TTC549 (cell line): ENCODE data around the gene CCNDBP1.
"Not testable (repeated sequence)": the region's sequence is repeated elsewhere in the genome, so short reads cannot be mapped to it uniquely, and the experiment has no call there.

Source experiments
- FAIRE-seq: peaks from 2 replicates; lab custom pipeline; 2012; peaks lifted over from hg19 to GRCh38; lab: Jason Lieb, UNC

CCNDBP1 gene

DNA sequence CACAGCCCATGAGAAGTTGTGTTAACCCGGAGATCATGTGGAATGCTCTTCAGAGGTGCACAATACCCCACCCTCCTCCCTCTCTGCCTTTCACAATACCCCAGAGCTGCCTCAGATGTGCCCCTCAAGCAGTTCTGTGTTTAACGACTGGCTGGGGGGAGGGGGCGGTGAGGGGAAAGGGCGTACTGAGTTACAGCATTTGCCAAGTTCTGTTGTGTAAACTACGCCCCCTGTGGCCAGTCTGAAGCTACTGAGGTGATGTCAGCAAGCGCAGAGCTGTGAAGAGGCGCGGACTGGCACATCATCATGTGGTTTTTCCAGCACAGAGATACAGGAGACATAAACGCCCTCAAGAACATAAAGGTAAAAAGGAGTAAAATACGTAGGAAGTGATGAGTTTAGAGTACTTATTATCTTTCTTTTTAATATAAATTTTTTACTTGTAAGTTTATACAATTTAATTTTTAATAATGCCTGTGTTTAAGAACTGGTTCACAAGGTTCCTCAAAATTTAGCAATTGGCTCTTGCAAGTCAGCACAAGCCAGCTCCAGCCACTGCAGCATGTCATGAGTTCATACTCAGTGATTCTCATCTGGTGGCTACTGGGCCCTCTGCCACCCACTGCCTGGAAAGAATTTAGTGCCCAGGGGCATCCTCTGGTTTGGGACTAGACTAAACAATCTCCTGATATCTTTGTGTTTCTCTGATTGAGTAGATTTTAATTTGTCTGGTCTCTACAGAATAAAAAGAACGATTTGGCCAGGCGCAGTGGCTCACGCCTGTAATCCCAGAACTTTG, 33.9 kb downstream of the CCNDBP1 start:
- no peak for FAIRE-seq

DNA sequence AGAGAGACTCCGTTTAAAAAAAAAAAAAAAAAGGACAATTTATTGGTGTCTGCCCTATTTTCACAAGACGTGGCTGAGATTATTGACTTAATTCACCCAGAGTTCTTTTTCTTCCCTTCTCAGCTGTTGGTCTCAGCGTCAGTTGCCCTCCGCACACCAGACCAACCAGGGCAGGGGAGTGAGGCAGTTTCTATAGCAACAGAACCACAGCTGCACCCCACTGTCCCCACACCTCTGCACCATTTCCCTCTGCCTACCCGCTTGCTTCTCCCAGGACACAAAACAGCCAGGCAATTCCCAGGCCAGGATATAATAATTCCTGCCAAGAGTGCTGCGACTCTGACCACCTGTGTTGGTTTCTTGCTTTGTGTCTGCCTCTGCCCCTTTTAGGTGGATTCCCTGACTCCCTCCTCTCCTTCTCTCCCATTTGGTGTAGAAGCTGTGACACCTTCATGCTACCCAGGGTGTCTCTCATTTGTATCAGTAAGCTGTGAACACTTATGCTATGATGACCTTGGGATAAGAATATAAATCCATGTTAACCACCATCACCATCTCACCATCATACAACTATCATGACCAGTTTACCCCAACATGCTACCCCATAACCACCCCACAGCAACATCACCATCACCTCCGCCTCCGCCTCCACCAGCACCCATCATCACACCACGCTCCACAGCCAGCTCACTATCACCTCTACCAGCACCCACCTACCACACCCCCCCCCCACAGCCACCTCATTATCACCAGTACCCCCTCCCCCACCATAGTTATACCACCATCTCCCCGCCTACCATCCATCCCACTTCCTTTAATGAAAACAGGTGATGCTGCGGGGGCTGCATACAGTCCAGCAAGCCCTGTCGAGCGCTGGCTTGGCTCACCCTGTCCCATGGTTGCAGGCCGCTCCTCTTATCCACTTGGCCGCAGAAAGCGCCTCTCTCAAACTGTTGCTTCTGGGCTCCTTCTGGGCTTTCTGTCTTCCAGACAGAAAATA, 35.0 kb downstream of the CCNDBP1 start:
- no peak for FAIRE-seq

DNA sequence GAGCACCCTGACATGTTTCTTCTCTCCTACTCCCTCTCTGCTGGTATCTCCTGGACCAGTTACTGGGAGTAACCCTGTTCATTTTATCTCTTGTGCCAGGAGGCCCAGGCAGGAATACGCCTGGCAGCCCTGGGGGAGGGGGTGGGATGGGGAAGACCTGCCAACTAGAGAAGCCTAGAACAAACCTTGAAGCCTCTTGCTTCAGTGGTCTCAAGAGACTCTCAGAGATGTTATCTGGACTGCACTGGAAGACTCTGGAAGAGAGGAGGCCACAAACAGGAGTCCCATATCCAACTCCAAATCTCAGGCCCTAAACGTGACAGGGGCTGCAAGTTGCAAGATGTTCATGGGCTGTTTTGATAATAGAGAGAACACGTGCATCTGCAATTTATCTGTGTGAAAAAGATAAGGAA, 35.8 kb downstream of the CCNDBP1 start, which contains the start of gene EPB42:
TSS of gene EPB42 (minus strand) at position 28 of the 413 bp plus-strand sequence. CDS start 193 bp downstream, outside the sequence.
- no peak for FAIRE-seq

DNA sequence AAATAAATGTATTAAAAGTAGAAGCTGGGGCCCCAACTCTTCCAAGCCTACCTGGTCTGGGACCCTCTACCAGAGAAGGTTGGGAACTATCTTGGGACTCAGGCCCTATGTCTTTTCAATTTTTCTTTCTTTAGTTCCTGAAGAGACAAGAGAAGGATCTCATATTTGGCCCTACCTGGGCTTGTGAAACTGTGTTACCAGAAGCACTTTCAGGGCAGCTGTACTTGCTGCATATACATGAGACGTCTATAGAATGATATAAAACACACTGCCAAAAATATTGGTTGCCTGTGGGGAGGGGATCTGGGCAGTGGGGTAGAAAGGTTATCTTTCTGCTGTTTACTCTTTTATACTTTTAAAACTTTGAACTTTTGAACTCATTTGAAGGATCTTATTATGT, 36.2 kb downstream of the CCNDBP1 start:
- no peak for FAIRE-seq

DNA sequence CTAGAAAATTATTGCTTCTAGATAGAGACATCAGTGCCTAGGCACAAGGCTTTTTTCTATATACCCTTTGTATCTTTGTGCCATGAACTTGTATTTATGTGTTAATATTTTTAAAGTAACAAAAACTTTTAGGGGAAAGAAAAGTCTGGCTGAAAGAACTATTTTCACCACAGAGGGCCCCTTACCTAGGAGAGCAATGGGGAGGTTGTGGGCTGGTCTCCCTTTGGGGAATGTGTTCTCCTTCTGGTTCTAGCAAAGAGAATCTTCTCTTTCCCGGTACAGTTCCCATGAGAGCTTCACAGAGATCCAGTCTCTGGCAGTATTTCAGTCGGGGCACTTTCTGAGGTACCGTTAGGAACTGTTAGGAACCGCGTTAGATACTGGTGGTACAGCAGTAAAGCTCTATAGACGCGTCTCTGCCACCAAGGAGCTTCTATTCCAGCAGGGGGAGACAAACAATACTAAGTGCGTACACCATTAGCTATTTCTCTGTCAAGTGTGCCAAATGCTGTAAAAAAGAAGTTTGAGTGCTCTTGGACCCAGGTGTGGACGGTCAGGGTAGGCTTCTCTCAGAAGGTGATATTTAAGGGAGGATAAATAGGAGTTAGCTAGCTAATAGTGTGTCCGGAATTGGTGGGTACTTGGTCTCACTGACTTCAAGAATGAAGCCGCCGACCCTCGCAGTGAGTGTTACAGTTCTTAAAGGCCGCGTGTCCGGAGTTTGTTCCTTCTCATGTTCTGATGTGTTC, 40.2 kb downstream of the CCNDBP1 start:
- FAIRE-seq, result no peak

DNA sequence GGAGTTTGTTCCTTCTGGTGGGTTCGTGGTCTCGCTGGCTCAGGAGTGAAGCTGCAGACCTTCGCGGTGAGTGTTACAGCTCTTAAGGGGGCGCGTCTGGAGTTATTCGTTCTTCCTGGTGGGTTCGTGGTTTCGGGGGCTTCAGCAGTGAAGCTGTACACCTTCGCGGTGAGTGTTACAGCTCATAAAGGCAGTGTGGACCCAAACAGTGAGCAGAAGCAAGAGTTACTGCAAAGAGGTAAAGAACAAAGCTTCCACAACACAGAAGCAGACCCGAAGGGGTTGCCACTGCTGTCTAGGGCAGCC, 40.7 kb downstream of the CCNDBP1 start:
- not testable (repeated sequence) for FAIRE-seq

DNA sequence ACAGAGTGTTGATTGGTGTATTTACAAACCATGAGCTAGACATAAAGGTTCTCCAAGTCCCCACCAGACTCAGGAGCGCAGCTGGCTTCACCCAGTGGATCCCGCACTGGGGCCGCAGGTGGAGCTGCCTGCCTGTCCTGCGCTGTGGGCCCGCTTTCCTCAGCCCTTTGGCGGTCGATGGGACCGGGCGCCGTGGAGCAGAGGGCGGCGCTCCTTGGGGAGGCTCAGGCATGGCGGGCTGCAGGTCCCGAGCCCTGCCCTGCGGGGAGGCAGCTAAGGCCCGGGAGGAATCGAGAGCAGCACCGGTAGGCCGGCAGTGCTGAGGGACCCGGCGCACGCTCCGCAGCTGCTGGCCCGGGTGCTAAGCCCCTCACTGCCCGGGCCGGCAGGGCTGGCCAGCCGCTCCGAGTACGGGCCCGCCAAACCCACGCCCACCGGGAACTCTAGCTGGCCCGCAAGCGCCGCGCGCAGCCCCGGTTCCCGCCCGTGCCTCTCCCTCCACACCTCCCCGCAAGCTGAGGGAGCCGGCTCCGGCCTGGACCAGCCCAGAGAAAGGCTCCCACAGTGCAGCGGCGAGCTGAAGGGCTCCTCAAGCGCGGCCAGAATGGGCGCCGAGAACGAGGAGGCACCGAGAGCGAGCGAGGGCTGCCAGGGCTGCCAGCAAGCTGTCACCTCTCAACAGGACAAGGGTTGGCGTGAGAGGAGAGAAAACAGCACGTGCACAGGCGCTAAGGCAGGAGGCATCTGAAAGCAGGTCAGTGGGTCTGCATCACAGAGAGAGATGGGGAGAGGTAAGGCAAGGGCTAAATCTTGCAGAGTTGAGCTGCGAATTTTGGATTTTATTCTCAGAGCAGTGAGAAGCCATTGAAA, 41.5 kb downstream of the CCNDBP1 start:
- FAIRE-seq, result no peak

DNA sequence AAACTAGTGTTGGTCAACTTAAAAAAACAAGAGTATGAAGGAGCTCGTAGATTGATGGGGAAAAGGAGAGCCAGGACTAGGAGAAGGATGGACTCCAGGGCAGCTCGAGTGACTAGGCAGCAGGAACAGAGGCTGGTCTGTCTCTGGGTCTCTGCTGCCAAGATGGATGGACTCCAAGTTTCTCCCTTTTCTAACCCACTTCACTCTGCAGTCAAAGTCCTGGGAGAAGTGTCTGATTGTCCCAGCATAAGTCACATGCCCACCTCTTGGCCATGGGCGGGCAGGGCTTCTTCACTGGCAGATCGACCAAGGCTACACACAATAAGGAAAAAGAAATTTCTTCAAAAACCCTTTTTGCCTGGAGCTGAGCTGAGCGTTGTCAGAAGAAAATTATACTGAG, 44.8 kb downstream of the CCNDBP1 start:
- FAIRE-seq, result no peak

DNA sequence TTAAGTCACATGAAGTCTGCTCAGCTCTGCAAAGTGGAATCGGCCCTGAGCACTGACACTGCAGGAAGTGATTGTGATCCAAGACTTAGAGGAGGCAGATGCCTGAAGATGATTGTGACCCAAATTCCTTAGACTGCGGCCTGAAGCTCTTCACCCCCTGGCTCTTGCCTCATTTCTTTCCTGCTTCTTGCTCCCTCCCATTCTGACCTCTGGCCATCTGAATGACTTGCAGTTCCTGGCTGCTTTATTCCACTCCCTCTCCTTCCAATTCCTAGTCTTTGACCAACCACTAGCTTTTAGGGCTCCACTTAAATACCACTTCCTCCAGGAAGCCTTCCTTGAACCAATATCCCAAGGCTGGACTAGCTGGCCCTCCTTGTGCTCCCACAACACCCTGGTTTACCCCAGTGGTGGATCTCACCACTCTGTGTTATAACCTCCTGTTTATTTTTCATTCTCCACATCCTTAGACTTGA, 45.5 kb downstream of the CCNDBP1 start:
- no peak for FAIRE-seq

DNA sequence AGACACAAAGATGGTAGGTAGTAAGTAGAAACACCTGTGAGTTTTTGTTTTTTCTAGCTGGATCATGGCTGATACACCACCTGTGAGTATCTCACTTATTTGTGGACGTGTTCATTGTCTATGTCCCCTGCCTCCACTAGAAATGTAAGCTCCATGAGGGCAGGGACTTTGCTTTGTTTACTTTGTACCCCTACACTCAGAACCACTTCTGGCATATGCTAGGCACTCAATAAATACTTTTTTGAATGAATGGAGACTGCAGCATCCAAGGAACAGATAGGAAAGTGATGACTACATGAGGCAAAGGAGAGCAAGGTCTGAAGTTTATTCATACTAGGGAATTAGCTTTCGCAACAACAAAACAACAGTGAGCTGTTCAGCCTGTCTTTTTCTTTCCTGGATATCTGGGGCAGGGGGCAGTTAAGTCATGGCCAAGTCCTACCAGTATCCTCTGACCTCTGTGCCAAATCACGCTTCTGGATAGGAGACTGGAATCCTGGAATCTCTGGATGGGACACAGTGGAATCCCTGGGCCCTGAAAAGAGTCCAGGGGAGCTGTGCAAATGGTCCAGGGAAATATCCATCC, 47.2 kb downstream of the CCNDBP1 start:
- no peak for FAIRE-seq

DNA sequence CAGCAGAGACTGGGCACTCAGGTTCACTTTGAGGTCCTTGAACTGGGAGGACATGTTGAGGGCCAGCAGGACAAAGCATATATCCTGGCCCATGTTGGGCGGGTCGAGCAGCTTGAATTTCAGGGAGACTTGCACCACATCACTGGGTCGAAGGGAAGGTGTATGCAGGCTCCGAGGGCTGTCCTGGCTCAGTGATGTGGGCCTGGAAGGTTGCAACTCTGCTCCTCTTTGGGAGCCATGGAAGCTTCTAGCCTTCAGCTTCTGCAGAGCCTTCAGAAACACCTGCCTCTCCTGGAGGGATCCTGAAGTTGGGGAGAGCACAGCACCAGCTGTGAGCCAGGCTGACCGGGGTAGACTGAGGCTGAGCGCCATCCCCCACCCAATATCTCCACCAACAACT, 50.3 kb downstream of the CCNDBP1 start:
- FAIRE-seq, result no peak

DNA sequence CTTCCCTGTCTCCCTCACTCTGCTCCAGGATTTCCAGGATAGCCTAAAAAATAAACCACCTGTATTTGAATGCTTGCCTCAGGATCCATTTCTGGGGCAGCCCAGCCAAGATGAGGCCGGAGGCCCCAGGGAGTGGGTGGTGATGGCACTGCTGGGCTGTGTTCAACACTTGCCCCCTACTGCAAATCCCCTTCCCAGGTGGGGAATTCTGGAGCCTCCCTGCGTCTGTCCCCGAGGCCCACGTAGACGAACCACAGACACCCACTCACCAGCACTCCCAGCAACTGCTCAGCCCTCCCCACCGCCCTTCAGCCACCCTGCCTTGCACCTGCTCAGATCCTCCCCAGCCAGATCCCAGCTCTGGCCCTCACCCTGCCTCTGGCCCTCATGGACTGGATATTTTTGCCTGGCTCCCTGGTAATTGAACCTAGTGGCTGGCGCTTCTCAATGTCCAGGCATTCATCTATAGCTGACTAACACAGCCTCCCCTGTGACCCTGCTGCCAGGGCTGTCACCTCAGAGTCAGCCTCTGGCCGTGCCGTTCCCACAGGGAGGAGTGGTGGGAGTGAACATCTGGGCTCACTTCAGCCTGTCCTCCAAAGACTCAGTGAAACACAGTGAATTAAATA, 52.8 kb downstream of the CCNDBP1 start:
- FAIRE-seq, result no peak

DNA sequence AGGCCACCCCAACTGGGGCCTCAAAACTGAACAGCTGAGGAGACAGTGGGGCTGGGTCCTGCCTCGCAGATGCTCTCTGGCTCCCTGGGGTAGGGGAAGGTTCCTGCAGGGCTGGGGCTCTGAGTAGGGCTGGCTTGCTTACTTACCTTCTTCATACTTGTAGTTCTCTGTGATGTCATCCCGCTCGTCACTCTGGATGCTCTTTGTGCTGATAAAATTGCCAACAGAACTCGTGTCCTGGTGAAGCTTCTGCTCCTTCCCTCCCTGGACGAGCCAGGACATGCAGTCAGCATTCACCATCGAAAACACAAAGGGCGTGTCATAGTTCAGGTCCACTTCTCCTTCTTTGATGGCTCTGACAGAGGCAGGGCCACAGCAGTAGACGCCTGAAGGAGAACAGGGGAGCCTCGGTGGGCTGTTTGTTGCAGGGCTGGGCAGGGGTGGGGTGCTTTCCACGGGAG, 53.5 kb downstream of the CCNDBP1 start:
- no peak for FAIRE-seq

DNA sequence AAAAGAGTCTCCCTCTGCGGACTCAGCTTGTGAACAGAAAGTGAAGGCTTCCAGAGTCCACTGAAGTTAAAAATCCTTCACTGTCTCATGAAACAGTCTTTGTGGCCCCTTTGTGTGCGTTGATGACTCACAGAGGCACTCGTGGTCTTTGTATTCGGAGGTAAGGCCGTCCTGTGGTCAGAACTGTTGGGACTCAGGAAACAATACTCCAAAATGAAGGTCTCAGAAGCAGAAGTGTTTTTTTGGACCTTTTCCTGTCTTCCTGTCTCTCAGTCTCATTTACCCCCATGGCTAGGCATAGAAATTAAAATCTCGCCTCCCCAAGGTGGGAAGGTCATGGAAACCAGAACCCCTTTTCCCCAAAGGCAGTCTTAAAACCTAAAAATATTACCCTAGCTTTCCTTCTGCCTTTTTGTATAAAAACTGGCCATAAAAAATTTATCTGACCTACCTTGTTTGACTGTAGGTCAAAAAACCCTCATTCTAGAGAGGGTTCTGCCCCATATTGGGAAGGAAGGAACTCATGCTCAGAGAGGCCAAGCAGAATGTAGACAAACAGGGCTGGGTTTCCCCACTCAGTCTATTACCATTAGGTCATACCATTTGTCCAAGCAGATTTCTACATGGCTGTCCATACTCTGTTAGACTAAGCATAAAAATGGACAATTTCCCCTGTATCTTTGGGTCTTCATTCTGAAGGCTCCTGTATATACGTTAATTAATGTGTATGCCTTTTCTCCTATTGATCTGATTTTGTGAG, 54.7 kb downstream of the CCNDBP1 start:
- no peak for FAIRE-seq

DNA sequence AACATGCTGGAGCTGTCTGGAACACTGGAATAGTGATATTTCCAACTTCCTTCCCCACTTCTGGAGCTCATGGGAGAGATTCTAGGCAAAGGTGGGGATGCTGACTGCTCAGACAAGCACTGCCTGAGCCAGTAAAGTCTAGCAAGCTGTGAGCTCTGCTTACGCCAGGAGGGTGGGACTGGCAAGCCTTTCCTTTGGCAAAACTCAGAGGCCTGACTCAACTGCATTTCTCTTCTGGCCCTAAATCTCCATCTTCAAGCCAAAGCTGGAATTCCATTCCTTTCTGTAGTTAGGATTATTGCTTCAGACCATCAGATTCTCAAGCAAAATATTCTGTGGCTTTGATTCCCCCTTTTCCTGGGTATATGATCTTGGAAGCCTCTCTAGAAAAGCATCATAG, 55.9 kb downstream of the CCNDBP1 start:
- FAIRE-seq, result no peak

DNA sequence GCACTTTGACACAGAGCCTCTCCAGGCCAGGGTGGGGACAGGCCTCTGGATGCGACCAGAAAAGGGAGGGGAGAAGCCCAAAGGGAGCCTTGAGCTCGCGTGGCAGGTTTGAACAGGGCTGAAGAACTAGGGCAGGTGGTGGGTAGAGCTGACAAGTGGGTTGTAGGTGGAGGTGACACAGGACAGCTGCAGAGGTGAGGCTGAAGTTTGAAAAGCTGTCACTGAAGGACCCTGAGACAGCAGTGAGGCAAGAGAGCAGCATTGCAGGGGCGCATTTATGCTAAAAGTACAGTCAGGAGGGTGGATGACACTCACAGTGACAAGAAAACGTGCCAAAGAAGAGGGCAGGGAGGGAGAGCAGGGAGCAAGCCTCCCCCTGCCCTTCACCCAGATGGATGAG, 57.4 kb downstream of the CCNDBP1 start:
- FAIRE-seq, result no peak

DNA sequence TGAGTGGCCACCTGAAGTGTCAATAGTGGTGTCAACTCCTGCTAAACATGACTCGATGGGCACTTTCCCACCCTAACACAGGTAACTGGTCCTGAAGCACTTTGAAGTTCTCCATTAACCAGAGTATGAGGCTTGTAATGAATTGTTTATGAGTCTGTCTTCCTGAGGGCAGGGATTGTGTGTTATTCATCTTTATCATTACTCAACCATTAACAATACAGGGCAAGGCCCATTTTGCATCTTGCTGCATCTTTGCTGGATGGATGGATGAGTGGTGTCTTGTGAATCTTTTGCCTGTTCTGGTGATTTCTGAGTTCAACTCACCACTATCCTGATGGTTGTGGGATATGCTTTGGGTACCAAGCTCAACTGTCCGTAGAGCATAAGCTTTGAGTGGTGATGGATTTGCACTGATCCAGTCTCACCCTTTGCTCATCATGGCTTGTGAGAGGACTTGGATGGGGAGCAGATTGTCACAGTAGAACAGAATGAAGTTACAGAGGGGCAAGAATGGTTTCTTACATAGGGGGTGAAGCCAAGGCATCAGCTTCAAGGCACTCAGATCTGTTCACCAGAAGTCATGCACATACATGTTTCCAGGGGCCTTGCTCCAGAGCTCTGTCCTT, 57.9 kb downstream of the CCNDBP1 start:
- FAIRE-seq, result no peak

DNA sequence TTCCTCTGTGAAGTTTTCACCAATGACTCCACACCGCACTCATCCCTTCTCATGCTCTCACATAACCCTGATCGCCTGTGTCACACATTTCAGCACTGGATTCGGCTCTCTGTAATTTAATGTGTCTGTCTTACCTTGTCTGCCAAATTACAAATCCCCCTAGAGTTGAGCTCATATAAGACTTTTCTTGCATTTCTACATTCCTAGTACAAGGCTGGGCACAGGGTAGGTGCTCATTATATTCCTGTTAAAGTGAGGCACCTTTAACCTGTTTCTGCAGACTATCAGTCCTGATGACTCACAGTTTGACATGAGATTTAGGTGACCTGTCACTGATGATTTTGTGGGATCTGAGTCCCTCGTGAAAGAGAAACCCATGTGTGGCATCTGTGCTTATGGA, 58.9 kb downstream of the CCNDBP1 start:
- FAIRE-seq, result no peak

DNA sequence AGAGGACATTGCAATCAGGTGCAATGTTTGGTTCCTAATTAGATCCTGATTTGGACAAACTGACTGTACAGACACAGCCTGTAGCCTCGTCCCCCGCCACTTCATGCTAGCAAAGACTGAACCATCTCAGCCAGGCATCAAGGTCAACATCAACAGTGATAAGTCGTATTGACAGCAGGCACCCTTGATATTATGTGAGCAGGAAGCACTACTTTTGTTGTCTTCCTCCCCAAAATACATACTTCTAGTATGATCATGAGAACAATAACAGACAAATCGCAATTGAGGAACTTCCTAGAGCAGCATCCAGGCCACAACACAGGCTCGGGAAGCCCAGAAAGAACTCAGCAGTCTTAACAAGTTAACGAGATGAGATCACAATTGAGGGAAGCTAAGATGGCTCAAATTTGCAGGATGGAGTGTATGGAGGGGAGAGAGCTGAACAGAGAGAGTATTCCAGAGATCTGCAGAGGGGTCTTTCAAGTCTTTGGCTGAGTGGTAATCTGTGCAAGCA, 61.1 kb downstream of the CCNDBP1 start:
- FAIRE-seq, result no peak
